WTC11 (cell line): ENCODE results near the gene CAB39. TPM values are rescaled to one million over a fixed set of nuclear protein-coding genes. Genes with fewer than 3 reads are reported as not detected.
A peak's percentile ranks its signal among the peaks of the same experiment; 100 is the strongest.

ENCODE experiments used
- ATAC-seq: fragments of 200-7000 bp; cut with Tn5 transposase; 2 replicates; pipeline ENCODE4 v1.10.0; 2021; ENCODE audit warnings: mild to moderate bottlenecking, moderate library complexity
- CTCF ChIA-PET: fragments of 300-600 bp; sonication (Branson Sonifier 250); formaldehyde crosslinking; loops from one replicate; lab custom pipeline; 2021; ENCODE audit warnings: antibody characterized with exemption; lab: Charles Lee
- POLR2A ChIA-PET: fragments of 350-600 bp; sonication (Branson Sonifier 250); formaldehyde crosslinking; loops from one replicate; lab custom pipeline; 2021; ENCODE audit warnings: antibody characterized with exemption; lab: Charles Lee
- DNase-seq: peaks from one replicate; pipeline ENCODE4 v3.0.0; 2021; ENCODE audit warnings: low spot score
- H3K27ac Mint-ChIP-seq: 2 replicates; pipeline ENCODE4 v1.8.0; 2021; ENCODE audit warnings: mixed read lengths
- H3K27me3 Mint-ChIP-seq: 2 replicates; pipeline ENCODE4 v1.8.0; 2021; ENCODE audit warnings: low read depth, mild to moderate bottlenecking, moderate library complexity, mixed read lengths
- H3K36me3 Mint-ChIP-seq: 2 replicates; pipeline ENCODE4 v1.8.0; 2021; ENCODE audit warnings: mixed read lengths
- H3K4me1 Mint-ChIP-seq: 2 replicates; pipeline ENCODE4 v1.8.0; 2022; ENCODE audit warnings: mixed read lengths
- H3K4me3 Mint-ChIP-seq: 2 replicates; pipeline ENCODE4 v1.8.0; 2021; ENCODE audit warnings: mild to moderate bottlenecking, moderate library complexity, mixed read lengths
- H3K9me3 Mint-ChIP-seq: 2 replicates; pipeline ENCODE4 v1.8.0; 2021; ENCODE audit warnings: mixed read lengths
- ARID4B ChIP-seq: sonication (generic); formaldehyde crosslinking; IDR thresholded peaks from 2 replicates; pipeline ENCODE4 v1.8.0; 2023; ENCODE audit warnings: missing genetic modification reagents, mild to moderate bottlenecking, borderline replicate concordance
- PREB ChIP-seq: sonication (generic); formaldehyde crosslinking; IDR thresholded peaks from 2 replicates; pipeline ENCODE4 v1.8.1; 2022; ENCODE audit warnings: mild to moderate bottlenecking, missing genetic modification reagents, moderate library complexity, borderline replicate concordance
- ZNF416 ChIP-seq: fragments of 250-450 bp; sonication (Bioruptor Pico); IDR thresholded peaks from 2 replicates; pipeline ENCODE4 v1.9.0; 2021; ENCODE audit warnings: mild to moderate bottlenecking, inconsistent platforms
- total RNA-seq: library from RNA; stranded (reverse); gene quantifications from 3 replicates; pipeline ENCODE4 v1.2.3, GENCODE V29; 2021

Gene CAB39
- total RNA-seq, 1 experiment from 2014 or later, result 36.9 TPM

- peaks cover 8% of the 10 kb centered on the region for H3K36me3 Mint-ChIP-seq
- no peaks in the 10 kb centered on the region for H3K9me3 Mint-ChIP-seq
- no peak for ATAC-seq
- POLR2A ChIA-PET, result no interaction called here
- DNase-seq, result no peak
- H3K27ac Mint-ChIP-seq, result peak overlapping the region; percentile 96
- peak overlapping the region; percentile 63 for H3K4me3 Mint-ChIP-seq
- CTCF ChIA-PET, result interaction anchor here (0.7 to 4.3 kb wide), 9 partner anchors 8 to 183 kb away, joined by 3 to 40 read pairs (median 9); partner anchors contain the start of gene GPR55
- peaks cover 63% of the 10 kb centered on the region for H3K4me1 Mint-ChIP-seq
- TF ChIP-seq ARID4B (CRISPR knock-in tag) (no peak), ZNF416 (no peak), PREB (CRISPR knock-in tag) (no peak)
- no peaks in the 10 kb centered on the region for H3K27me3 Mint-ChIP-seq
These were observed 157.4 kb downstream of the CAB39 start for GRCh38 chr2:230869914-230870543.

Other genes starting within 250 kb of the CAB39 start
- gene ITM2C, start 152.1 kb downstream of the CAB39 start, total RNA-seq, result 316 to 347 TPM (median 338 TPM) in 3 replicates
- gene GPR55, start 212.4 kb downstream of the CAB39 start, total RNA-seq, result not detected in 3 replicates